ENCODE measurements around the gene FAM13A. TPM values are rescaled to one million over a fixed set of nuclear protein-coding genes. Genes with fewer than 3 reads are reported as not detected.

Gene FAM13A
- total and polyA plus RNA-seq, 2 of the 4 experiments (the other 2 are of a cell fraction): 13.1 to 22.0 TPM

GRCh38 chr4:88975958-88976774 lies 80.8 kb downstream of the FAM13A start:
- TF ChIP-seq MAFK (IDR thresholded peaks at IDR 0.05; ENCODE audit: low read depth, low read length) (no peak), CEBPB (IDR thresholded peaks at IDR 0.05; ENCODE audit: low read depth, low read length) (peak; percentile 51)
- BruUV-seq (replicated peaks): no TSS peak
- Histone ChIP-seq H3K23ac (ENCODE audit: low read depth, low read length) (no peak overlapping the region), H2BK120ac (ENCODE audit: low read depth, low read length) (no peak overlapping the region), H3K4me3 (ENCODE audit: insufficient read depth, low read depth, low read length) (no peak overlapping the region), H3K56ac (ENCODE audit: extremely low read depth, insufficient read depth, low read length) (no peak overlapping the region), H3K18ac (ENCODE audit: low read depth, low read length) (no peak overlapping the region), H2AK9ac (replicated peaks; ENCODE audit: low read depth, low read length, poor library complexity) (no peak overlapping the region), H3K9me3 (ENCODE audit: control insufficient read depth, insufficient read depth, low read length) (no peaks in the 10 kb centered on the region), H3K36me3 (ENCODE audit: control insufficient read depth, insufficient read depth, low read length) (no peaks in the 10 kb centered on the region), H3K27ac (ENCODE audit: insufficient read depth, low read length) (no peak overlapping the region), H4K5ac (ENCODE audit: low read depth, low read length) (no peak overlapping the region), H3K9me1 (ENCODE audit: insufficient read depth, low read length) (no peaks in the 10 kb centered on the region), H2AFZ (replicated peaks; ENCODE audit: low read length, poor library complexity) (no peak overlapping the region), H3K4me1 (ENCODE audit: control insufficient read depth, insufficient read depth, low read length) (no peaks in the 10 kb centered on the region), H2AK5ac (ENCODE audit: low read depth, low read length) (no peak overlapping the region), H3K4ac (ENCODE audit: low read depth, low read length) (no peak overlapping the region), H2BK15ac (ENCODE audit: low read depth, low read length) (no peak overlapping the region), H3K27me3 (ENCODE audit: control insufficient read depth, insufficient read depth, low read length) (no peaks in the 10 kb centered on the region), H3K79me1 (ENCODE audit: low read depth in 1 of 2, low read length in 2 of 2) (no peaks in the 10 kb centered on the region), H4K91ac (ENCODE audit: insufficient read depth, low read depth, low read length) (no peak overlapping the region), H3K9ac (ENCODE audit: low read depth, low read length) (no peak overlapping the region), H2BK20ac (ENCODE audit: low read depth, low read length) (no peak overlapping the region), H4K20me1 (ENCODE audit: insufficient read depth, low read length) (no peaks in the 10 kb centered on the region), H3K4me2 (ENCODE audit: low read depth, low read length) (no peak overlapping the region), H3K14ac (replicated peaks; ENCODE audit: low read depth, low read length) (no peak overlapping the region), H2BK5ac (ENCODE audit: low read depth, low read length, poor library complexity, severe bottlenecking) (no peak overlapping the region), H4K8ac (ENCODE audit: low read depth in 2 of 2, low read length in 2 of 2) (no peak overlapping the region)
- ChIA-PET CTCF (no interaction called here), POLR2A (ENCODE audit: unreplicated experiment) (no interaction called here)
- intact Hi-C loops (cut with micrococcal nuclease) (no loop called here), dilution Hi-C loops (cut with HindIII; ENCODE audit: low sequenced_read_pairs, unreplicated experiment) (no loop called here), in situ Hi-C loops (cut with MboI; ENCODE audit: low sequenced_read_pairs) (no loop called here)
- DNase-seq (peak; percentile 25), ATAC-seq (ENCODE audit: low read depth) (peak; percentile 67)
- WGBS, 2 experiments (ENCODE audit: extremely low coverage in 2 of 2, insufficient read length in 1 of 2): no CpG with 5 or more reads among the region's 6 CpGs

Data from IMR-90 (cell line).